A549 treated with AZD2906 at 1 μM for 4 hours (cell line): ENCODE data around the gene ZBTB40. TPM values are rescaled to one million over a fixed set of nuclear protein-coding genes. Genes with fewer than 3 reads are reported as not detected.

Experiments used
- total RNA-seq: library from RNA; stranded (reverse); fragments of 200-300 nt; extraction: Qiagen RNA extraction; gene quantifications from 5 replicates; pipeline ENCODE4 v1.2.3, GENCODE V29; 2022

The ZBTB40 gene, protein sequence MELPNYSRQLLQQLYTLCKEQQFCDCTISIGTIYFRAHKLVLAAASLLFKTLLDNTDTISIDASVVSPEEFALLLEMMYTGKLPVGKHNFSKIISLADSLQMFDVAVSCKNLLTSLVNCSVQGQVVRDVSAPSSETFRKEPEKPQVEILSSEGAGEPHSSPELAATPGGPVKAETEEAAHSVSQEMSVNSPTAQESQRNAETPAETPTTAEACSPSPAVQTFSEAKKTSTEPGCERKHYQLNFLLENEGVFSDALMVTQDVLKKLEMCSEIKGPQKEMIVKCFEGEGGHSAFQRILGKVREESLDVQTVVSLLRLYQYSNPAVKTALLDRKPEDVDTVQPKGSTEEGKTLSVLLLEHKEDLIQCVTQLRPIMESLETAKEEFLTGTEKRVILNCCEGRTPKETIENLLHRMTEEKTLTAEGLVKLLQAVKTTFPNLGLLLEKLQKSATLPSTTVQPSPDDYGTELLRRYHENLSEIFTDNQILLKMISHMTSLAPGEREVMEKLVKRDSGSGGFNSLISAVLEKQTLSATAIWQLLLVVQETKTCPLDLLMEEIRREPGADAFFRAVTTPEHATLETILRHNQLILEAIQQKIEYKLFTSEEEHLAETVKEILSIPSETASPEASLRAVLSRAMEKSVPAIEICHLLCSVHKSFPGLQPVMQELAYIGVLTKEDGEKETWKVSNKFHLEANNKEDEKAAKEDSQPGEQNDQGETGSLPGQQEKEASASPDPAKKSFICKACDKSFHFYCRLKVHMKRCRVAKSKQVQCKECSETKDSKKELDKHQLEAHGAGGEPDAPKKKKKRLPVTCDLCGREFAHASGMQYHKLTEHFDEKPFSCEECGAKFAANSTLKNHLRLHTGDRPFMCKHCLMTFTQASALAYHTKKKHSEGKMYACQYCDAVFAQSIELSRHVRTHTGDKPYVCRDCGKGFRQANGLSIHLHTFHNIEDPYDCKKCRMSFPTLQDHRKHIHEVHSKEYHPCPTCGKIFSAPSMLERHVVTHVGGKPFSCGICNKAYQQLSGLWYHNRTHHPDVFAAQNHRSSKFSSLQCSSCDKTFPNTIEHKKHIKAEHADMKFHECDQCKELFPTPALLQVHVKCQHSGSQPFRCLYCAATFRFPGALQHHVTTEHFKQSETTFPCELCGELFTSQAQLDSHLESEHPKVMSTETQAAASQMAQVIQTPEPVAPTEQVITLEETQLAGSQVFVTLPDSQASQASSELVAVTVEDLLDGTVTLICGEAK
- total RNA-seq, result 4.5 to 5.0 TPM (median 4.8 TPM) in 5 replicates

GRCh38 chr1:22451702-22452480 lies at the start of gene ZBTB40:
ZBTB40 (plus strand) TSS chr1:22451851; CDS start chr1:22489949, 38,098 bp downstream.

DNA sequence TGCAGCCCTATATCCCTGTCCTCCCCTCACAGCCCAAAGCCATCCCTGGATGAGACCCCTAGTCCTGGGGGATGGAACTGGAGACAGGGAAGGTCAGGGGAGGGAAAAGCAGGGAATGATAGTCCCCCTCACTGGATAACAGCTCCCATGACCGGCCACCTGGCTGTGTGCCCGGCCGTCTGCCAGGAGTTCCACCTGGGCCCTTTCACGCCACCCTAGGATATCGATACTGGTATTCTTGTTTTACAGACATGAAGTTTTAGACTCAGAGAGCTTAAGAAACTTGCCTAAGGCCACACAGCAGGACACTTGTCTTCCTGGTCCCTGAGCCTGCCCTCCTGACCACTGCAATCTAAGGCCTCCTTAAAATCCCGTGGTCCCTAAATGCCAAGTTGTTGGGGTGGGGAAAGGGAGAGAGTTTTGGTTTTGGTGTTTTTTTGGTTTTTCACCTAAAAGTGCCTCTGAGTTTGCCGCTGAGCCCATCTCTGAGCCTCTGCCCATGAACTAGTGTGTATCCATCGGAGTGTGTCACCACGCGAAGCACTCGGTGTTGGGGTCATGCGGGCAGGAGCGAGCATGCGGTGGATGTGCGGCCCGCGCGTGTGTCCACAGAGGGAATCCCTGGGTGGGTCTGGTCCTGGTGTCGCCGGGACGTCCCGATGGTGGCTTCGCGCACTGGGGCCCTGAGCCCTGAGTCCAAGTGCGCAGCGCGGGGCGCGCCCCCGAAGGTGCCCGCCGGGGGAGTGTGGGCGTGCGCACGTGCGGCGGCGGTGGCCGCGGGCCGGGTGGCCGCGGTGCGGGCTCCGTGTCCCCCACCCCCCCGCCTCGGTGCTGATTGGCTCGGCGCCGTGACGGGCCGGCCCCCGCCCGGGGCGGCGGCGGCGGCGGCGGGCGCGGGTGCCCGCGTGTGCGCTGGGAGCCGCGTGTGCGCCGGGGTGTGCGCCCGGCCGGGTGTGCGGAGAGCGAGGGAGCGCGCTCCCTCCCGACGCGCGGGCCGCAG lies 111.2 kb downstream of the ZBTB40 start, which contains the start of gene EPHA8:
TSS of gene EPHA8 (plus strand) at position 906 of the 1,000 bp plus-strand sequence. CDS start 147 bp downstream, outside the sequence.

Other genes starting within 250 kb of the ZBTB40 start
- gene EPHA8, start 111.6 kb downstream of the ZBTB40 start, total RNA-seq, result 0.03 to 0.06 TPM (median 0.05 TPM) in 4 of 5 replicates, not detected in the other
- not detected in 5 replicates for gene C1QA, start 184.8 kb downstream of the ZBTB40 start, total RNA-seq
- gene C1QC, start 191.8 kb downstream of the ZBTB40 start, total RNA-seq, result not detected in 5 replicates
- gene C1QB, start 201.4 kb downstream of the ZBTB40 start, total RNA-seq, result not detected in 5 replicates